Epithelial cell of proximal tubule (primary cell): ENCODE results near the gene GID8. TPM values are rescaled to one million over a fixed set of nuclear protein-coding genes. Genes with fewer than 3 reads are reported as not detected.
A peak's percentile ranks its signal among the peaks of the same experiment; 100 is the strongest.

Experiments used
- DNase-seq: peaks from one replicate; pipeline ENCODE4 v3.0.0-alpha.2; 2011; ENCODE audit warnings: low read depth
- H3K4me3 ChIP-seq: 2 replicates; pipeline ENCODE4 v1.5.1; 2011; ENCODE audit warnings: low read depth, mild to moderate bottlenecking, low read length
- CTCF ChIP-seq: conservative IDR thresholded peaks from 2 replicates; pipeline ENCODE4 v1.5.1; 2012; ENCODE audit warnings: low read depth, mild to moderate bottlenecking, low read length
- total RNA-seq: library from RNA; depleted of rRNA; stranded (reverse); fragments of >200 nt; gene quantifications from 2 replicates; pipeline ENCODE4 v1.2.3, GENCODE V29; 2015

Gene GID8
- 23.2 and 23.6 TPM in 2 replicates for total RNA-seq

- H3K4me3 ChIP-seq = peak within 1 kb of the TSS; percentile 92
- DNase-seq = no peak
- no peak for TF ChIP-seq CTCF
Observed at GRCh38 chr20:62938105-62938888, at the start of gene GID8. Gene GID8, plus strand, starts transcription at chr20:62938147. Its CDS starts 3,356 bp downstream, at chr20:62941503.

- DNase-seq = no peak
- TF ChIP-seq CTCF = no peak
- H3K4me3 ChIP-seq = no peak overlapping the region
Observed at GRCh38 chr20:62888406-62888805, 49.5 kb upstream of the GID8 start.

GRCh38 chr20:62888910-62889309 is 49.0 kb upstream of the GID8 start:
- H3K4me3 ChIP-seq = no peak overlapping the region
- DNase-seq = no peak
- no peak for TF ChIP-seq CTCF

- no peak overlapping the region for H3K4me3 ChIP-seq
- TF ChIP-seq CTCF = no peak
- DNase-seq = no peak
Observed at GRCh38 chr20:62889411-62889810, 48.5 kb upstream of the GID8 start.

GRCh38 chr20:62889871-62890270 is 48.1 kb upstream of the GID8 start:
- DNase-seq = no peak
- no peak overlapping the region for H3K4me3 ChIP-seq
- TF ChIP-seq CTCF = no peak

- no peak for DNase-seq
Observed at GRCh38 chr20:62890444-62890843, 47.5 kb upstream of the GID8 start.

More at GRCh38 chr20:62890444-62890843, 47.5 kb upstream of the GID8 start:
- no peak overlapping the region for H3K4me3 ChIP-seq
- TF ChIP-seq CTCF = no peak
